Lower lobe of right lung (tissue), 2 donors: ENCODE data around the gene TMEM144. TPM values are rescaled to one million over a fixed set of nuclear protein-coding genes. Genes with fewer than 3 reads are reported as not detected.

Source experiments
- ATAC-seq, 2 donors: fragments of 200-7000 bp; cut with Tn5 transposase; one replicate each; pipeline ENCODE4 v1.9.1; 2020 to 2022; ENCODE audit warnings: mild to moderate bottlenecking in 2 of 2, moderate library complexity in 2 of 2
- DNase-seq: peaks from one replicate; pipeline ENCODE4 v3.0.0-alpha.2; 2020
- H3K27ac ChIP-seq: fragments of 200-600 bp; one replicate; pipeline ENCODE4 v1.8.0; 2022
- H3K27me3 ChIP-seq: fragments of 200-600 bp; one replicate; pipeline ENCODE4 v1.8.0; 2022; ENCODE audit warnings: low read depth
- H3K36me3 ChIP-seq: fragments of 200-600 bp; one replicate; pipeline ENCODE4 v1.8.0; 2022; ENCODE audit warnings: mild to moderate bottlenecking
- H3K4me1 ChIP-seq: fragments of 200-600 bp; one replicate; pipeline ENCODE4 v1.8.0; 2022
- H3K4me3 ChIP-seq: fragments of 200-600 bp; one replicate; pipeline ENCODE4 v1.8.0; 2022; ENCODE audit warnings: mild to moderate bottlenecking
- H3K9me3 ChIP-seq: fragments of 200-600 bp; one replicate; pipeline ENCODE4 v1.8.0; 2022
- intact Hi-C: fragments of 100-400 bp; cut with DNase I; formaldehyde crosslinking; loops from one replicate; pipeline ENCODE4 v1.11.0; 2022
- total RNA-seq: library from RNA; stranded (reverse); fragmentation: NEBNext Ultra II Directional; extraction: Animal tissue kit (Norgen Biotek cat#: 25700); gene quantifications from one replicate; pipeline ENCODE4 v1.2.1, GENCODE V29; 2021
- TF ChIP-seq, protein P1 (sequence below): fragments of 200-600 bp; IDR thresholded peaks from one replicate; pipeline ENCODE4 v1.8.0; 2022; ENCODE audit warnings: antibody characterized with exemption, mild to moderate bottlenecking
- donor health status: DM: no; HTN: yes; CAD: no; lungs with severe emphysema.

The TMEM144 gene
- total RNA-seq, 1 donor from 2014 or later = 13.1 TPM

DNA sequence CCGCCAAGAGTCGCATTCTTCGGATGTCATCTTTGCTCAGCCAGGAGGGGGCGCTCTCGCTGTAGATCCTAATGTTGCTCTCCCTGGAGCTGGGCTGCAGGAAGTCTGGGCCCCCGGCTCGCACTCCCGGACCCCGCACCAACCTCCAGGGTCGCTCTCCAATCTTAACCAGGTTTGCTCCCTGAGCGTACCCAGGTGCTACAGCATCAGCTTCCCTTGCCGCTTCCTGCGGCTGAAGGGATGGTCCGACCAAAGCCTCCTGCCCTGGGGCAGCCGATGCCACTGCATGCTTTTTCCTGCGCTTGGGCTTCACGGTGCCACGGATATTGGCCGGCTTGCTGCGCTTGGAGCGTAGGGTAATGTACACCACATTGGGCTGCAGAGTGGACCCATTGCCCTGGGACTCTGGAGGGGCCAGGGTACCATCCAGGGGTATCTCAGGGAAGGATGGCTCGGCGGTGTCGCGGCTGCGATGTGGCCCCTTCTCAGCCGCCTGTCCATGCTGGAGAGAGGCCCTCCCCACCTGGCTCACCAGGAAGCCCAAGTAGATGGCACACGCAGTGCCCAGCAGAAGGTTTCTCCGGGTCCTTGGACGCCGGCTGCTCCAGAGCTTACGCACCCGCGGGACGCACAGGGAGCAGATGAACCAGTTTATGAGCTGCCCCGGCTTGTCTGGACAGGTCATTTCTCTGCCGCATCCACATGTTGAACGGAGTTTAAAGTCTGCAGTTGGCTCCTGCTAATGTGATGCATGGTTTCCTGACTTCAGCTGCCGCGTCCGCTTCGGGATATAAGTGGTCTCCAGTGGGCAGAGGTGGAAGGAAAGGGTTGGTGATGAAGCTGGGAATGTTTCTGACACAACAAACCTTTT lies 39.4 kb upstream of the TMEM144 start:
- Histone ChIP-seq H3K4me1 (peaks cover 34% of the 10 kb centered on the region), H3K9me3 (no peaks in the 10 kb centered on the region), H3K27ac (peak overlapping the region; percentile 74), H3K27me3 (no peaks in the 10 kb centered on the region), H3K4me3 (peak overlapping the region; percentile 53), H3K36me3 (no peaks in the 10 kb centered on the region)
- DNase-seq (peak; percentile 72), ATAC-seq (peak; percentile 45 to 71)
- TF ChIP-seq, protein P1, sequence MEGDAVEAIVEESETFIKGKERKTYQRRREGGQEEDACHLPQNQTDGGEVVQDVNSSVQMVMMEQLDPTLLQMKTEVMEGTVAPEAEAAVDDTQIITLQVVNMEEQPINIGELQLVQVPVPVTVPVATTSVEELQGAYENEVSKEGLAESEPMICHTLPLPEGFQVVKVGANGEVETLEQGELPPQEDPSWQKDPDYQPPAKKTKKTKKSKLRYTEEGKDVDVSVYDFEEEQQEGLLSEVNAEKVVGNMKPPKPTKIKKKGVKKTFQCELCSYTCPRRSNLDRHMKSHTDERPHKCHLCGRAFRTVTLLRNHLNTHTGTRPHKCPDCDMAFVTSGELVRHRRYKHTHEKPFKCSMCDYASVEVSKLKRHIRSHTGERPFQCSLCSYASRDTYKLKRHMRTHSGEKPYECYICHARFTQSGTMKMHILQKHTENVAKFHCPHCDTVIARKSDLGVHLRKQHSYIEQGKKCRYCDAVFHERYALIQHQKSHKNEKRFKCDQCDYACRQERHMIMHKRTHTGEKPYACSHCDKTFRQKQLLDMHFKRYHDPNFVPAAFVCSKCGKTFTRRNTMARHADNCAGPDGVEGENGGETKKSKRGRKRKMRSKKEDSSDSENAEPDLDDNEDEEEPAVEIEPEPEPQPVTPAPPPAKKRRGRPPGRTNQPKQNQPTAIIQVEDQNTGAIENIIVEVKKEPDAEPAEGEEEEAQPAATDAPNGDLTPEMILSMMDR = peak; percentile 54
- intact Hi-C loops = loop anchor here (5.0 kb wide), 1 partner anchor 179 kb away; no protein-coding TSS in a partner anchor

DNA sequence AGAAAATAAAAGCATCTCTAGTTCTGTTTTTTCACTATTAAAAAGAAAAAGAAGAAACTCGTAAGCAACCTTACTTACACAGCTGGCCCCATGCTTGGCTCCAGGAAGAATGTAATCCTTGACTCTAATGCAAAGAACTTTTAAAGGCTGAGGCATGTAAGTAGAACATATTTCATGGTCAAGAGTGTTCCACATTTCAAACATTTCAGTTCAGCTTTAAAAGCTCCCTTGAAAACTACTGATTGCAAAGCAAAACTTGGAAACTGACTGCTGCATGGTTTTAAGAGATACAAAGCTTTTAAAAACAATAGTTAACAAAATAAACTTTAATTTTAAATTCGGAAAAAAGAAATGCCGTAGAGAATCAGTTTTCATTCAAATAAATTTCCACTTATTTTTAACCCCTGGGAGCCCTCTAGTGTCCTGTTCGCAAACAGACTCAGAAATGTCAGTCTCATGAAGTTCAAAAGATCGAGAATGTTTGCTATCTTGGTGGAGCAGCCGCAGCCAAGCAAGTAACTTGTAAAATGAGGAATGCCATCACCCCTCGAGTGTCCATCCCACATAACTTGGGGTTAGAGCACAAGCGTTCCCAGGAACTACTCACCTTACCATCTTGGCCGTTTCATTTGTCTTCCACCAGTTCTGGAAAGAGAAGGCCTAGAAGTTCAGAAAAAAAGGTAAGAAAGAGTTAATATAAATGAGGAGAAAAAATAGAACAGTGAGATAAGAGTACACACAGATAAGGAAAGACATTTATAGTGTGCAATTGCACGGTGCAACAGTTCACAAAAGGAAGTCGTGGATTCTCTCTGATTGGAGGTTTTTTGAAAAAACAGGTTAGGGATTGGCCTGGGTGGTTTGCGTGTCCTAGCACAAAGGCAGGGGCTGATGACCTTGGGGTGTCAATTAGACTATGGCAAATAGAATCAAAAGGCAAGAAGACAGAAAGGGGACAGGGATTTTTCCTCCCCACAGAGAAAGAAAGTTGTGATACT lies 37.7 kb upstream of the TMEM144 start, which contains the start of gene GASK1B:
Gene GASK1B, minus strand, starts transcription at position 765 of the 998 bp plus-strand sequence. CDS start 1,650 bp downstream, outside the sequence.
- H3K9me3 ChIP-seq = no peaks in the 10 kb centered on the region
- H3K27ac ChIP-seq = peak within 1 kb of the TSS; percentile 74
- no peaks in the 10 kb centered on the region for H3K27me3 ChIP-seq
- intact Hi-C loops = loop anchor here (5.0 kb wide), 1 partner anchor 180 kb away; no protein-coding TSS in a partner anchor
- peak within 1 kb of the TSS; percentile 53 for H3K4me3 ChIP-seq
- TF ChIP-seq, protein P1 = peak; percentile 61
- ATAC-seq = peak in 1 of 2 donors; percentile 55
- peaks cover 37% of the 10 kb centered on the region for H3K4me1 ChIP-seq
- no peak for DNase-seq
- no peaks in the 10 kb centered on the region for H3K36me3 ChIP-seq

DNA sequence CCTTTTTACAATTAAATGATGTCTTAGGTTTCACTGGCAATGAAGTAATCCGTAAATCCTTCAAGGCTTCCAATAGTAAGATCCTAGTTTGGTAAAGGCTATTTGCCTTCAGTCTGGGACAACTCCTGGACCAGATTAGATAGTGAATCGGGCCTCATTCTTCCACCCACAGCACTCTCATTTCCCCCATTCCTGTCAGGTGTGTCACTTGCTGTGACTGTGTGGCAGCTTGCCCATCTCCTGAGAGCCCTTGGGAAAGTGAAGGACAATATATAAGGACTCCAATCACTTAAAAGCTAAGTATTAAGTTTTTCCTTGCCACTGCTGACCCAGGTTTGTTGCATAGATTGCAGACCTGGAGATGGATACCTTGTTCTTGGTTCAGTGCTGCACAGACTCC lies 34.2 kb upstream of the TMEM144 start:
- Histone ChIP-seq H3K4me1 (peaks cover 27% of the 10 kb centered on the region), H3K36me3 (no peaks in the 10 kb centered on the region), H3K27ac (peak overlapping the region; percentile 31), H3K27me3 (no peaks in the 10 kb centered on the region), H3K9me3 (no peaks in the 10 kb centered on the region), H3K4me3 (no peak overlapping the region)
- DNase-seq (peak; percentile 74), ATAC-seq (peak; percentile 87 to 91)
- TF ChIP-seq, protein P1 = no peak
- intact Hi-C loops = no loop called here

DNA sequence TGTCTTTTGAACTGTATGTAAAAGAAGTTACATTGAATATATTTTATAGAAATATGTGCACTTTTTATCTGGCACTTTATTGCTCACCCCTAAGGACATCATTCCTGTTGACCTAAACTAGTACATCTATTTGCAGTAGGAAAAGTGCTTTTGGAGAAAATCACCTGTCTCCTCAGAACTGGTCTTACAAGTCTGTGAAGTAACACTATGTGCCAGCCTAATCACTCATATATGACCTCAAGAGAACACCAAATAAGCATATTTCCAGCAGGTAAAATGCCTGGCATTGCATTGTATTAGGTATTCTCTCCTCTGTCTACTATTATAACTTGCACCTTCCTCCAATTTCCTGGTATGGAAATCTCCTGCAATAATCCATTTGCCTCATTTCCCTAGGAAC lies 33.5 kb upstream of the TMEM144 start:
- TF ChIP-seq, protein P1 = no peak
- no peaks in the 10 kb centered on the region for H3K9me3 ChIP-seq
- H3K4me3 ChIP-seq = no peak overlapping the region
- H3K36me3 ChIP-seq = no peaks in the 10 kb centered on the region
- H3K4me1 ChIP-seq = peaks cover 24% of the 10 kb centered on the region
- no peaks in the 10 kb centered on the region for H3K27me3 ChIP-seq
- H3K27ac ChIP-seq = peak overlapping the region; percentile 31
- intact Hi-C loops = no loop called here
- peak; percentile 71 to 79 for ATAC-seq
- no peak for DNase-seq

DNA sequence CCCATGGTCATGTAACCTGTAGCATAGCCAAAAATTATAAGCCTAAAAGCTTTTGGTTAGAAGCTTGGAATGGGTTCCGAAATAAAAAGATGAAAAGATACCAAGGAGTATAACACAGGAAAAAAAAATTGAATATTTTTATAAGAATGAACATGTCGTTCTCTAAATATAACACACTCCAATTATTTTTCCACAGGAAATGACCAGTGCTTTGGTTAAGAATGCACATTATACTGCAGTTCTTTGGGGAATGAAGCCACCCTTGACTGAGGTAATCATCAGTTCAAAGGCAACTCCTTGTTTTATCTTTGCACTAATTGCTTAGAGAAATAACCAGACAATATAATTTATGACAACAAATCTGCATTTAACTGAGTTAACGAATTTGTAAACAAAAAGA lies 30.8 kb upstream of the TMEM144 start:
- no peaks in the 10 kb centered on the region for H3K27me3 ChIP-seq
- intact Hi-C loops = no loop called here
- H3K9me3 ChIP-seq = no peaks in the 10 kb centered on the region
- H3K4me3 ChIP-seq = no peak overlapping the region
- H3K4me1 ChIP-seq = peaks cover 10% of the 10 kb centered on the region
- TF ChIP-seq, protein P1 = no peak
- H3K27ac ChIP-seq = no peak overlapping the region
- ATAC-seq = no peak
- no peaks in the 10 kb centered on the region for H3K36me3 ChIP-seq
- DNase-seq = no peak
